Measurements from ENCODE around the gene ERCC6L2. TPM values are rescaled to one million over a fixed set of nuclear protein-coding genes. Genes with fewer than 3 reads are reported as not detected.

Gene ERCC6L2
- total and polyA plus RNA-seq, 2 of the 4 experiments (the other 2 are of a cell fraction): 13.0 to 67.6 TPM

DNA sequence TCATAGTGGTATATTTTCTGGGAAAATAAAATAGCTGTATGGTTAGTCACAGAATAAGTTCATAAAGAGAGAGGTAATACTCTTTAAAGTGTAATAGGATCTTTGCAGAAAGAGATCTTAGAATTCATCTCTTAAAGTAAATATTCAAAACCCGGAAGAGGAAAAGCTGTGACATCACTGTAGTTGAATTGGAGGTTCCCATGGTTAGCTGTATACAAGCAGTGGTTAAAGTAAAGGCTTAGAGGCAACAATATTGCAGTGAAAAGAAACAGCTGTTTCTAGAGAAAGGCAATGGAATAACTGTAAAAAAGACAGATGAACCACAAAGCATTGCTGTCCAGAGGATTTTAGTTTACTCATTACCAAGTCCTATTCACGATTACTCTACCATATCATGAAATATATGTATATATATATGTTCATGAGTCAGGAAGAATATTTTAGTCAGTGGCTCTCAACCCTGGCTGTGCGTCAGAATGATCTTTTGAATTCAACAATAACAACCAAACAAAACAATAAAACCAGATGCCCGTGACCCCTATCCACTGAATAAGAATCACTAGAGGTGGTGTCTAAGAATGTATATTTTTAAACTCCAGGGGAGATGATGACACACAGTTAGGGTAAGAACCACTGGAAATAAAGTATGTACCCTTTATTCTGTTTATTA lies 4.7 kb downstream of the ERCC6L2 start:
- Histone ChIP-seq H3K14ac (replicated peaks; ENCODE audit: low read depth, low read length) (no peak overlapping the region), H3K56ac (ENCODE audit: extremely low read depth, insufficient read depth, low read length) (no peak overlapping the region), H3K18ac (ENCODE audit: low read depth, low read length) (no peak overlapping the region), H3K9me1 (ENCODE audit: insufficient read depth, low read length) (peaks cover 4% of the 10 kb centered on the region), H3K36me3 (ENCODE audit: control insufficient read depth, insufficient read depth, low read length) (peaks cover 11% of the 10 kb centered on the region), H3K9me3 (ENCODE audit: control insufficient read depth, insufficient read depth, low read length) (no peaks in the 10 kb centered on the region), H3K4me3 (ENCODE audit: insufficient read depth, low read depth, low read length) (no peak overlapping the region), H3K79me1 (ENCODE audit: low read depth in 1 of 2, low read length in 2 of 2) (peaks cover 20 to 30% of the 10 kb centered on the region in 2 experiments), H3K9ac (ENCODE audit: low read depth, low read length) (no peak overlapping the region), H2AK5ac (ENCODE audit: low read depth, low read length) (no peak overlapping the region), H4K91ac (ENCODE audit: insufficient read depth, low read depth, low read length) (no peak overlapping the region), H2BK5ac (ENCODE audit: low read depth, low read length, poor library complexity, severe bottlenecking) (peak overlapping the region; percentile 6), H3K23ac (ENCODE audit: low read depth, low read length) (no peak overlapping the region), H2AFZ (replicated peaks; ENCODE audit: low read length, poor library complexity) (no peak overlapping the region), H4K20me1 (ENCODE audit: insufficient read depth, low read length) (peaks cover 9% of the 10 kb centered on the region; the same call in 1 of the 2 replicates), H3K4me1 (ENCODE audit: control insufficient read depth, insufficient read depth, low read length) (no peaks in the 10 kb centered on the region; the same call in 1 of the 2 replicates), H3K27me3 (ENCODE audit: control insufficient read depth, insufficient read depth, low read length) (no peaks in the 10 kb centered on the region), H3K4ac (ENCODE audit: low read depth, low read length) (no peak overlapping the region), H2BK120ac (ENCODE audit: low read depth, low read length) (no peak overlapping the region), H2BK15ac (ENCODE audit: low read depth, low read length) (no peak overlapping the region), H4K5ac (ENCODE audit: low read depth, low read length) (no peak overlapping the region), H2AK9ac (replicated peaks; ENCODE audit: low read depth, low read length, poor library complexity) (no peak overlapping the region), H4K8ac (ENCODE audit: low read depth in 2 of 2, low read length in 2 of 2) (no peak overlapping the region), H3K27ac (ENCODE audit: insufficient read depth, low read length) (no peak overlapping the region), H2BK20ac (ENCODE audit: low read depth, low read length) (no peak overlapping the region), H3K4me2 (ENCODE audit: low read depth, low read length) (peak overlapping the region; percentile 44; the same call in 1 of the 2 replicates)
- intact Hi-C loops (cut with micrococcal nuclease) (no loop called here), in situ Hi-C loops (cut with MboI; ENCODE audit: low sequenced_read_pairs) (no loop called here), dilution Hi-C loops (cut with HindIII; ENCODE audit: low sequenced_read_pairs, unreplicated experiment) (no loop called here)
- ATAC-seq (ENCODE audit: low read depth): peak; percentile 15
- CTCF ChIA-PET: no interaction called here
- POLR2A ChIA-PET (ENCODE audit: unreplicated experiment): no interaction called here
- no TSS peak for BruUV-seq (replicated peaks)
- no CpG with 5 or more reads among the region's 4 CpGs for WGBS, 2 experiments (ENCODE audit: extremely low coverage in 2 of 2, insufficient read length in 1 of 2)
- TF ChIP-seq FOS (IDR thresholded peaks at IDR 0.05; ENCODE audit: low read depth, low read length) (peak; percentile 3; the same call in 1 of the 2 replicates), MAFK (IDR thresholded peaks at IDR 0.05; ENCODE audit: low read depth, low read length) (no peak), BHLHE40 (IDR thresholded peaks at IDR 0.05; ENCODE audit: low read depth, low read length) (peak; percentile 25; the same call in 1 of the 2 replicates), MAZ (IDR thresholded peaks at IDR 0.05; ENCODE audit: borderline replicate concordance, low read depth, low read length) (no peak), RAD21 (IDR thresholded peaks at IDR 0.05; ENCODE audit: low read length) (no peak), SMC3 (IDR thresholded peaks at IDR 0.05; ENCODE audit: low read depth, low read length) (no peak; the same call in 1 of the 2 replicates), CHD1 (IDR thresholded peaks at IDR 0.05; ENCODE audit: low read depth, low read length) (no peak), NFE2L2 (IDR thresholded peaks at IDR 0.05; ENCODE audit: low read depth, low read length) (no peak), RCOR1 (IDR thresholded peaks at IDR 0.05; ENCODE audit: insufficient replicate concordance, low read length) (no peak), CEBPB (IDR thresholded peaks at IDR 0.05; ENCODE audit: low read depth, low read length) (0 out of 2 replicates have a peak, but pooled peaks have one; percentile 8), POLR2A (IDR thresholded peaks at IDR 0.05; ENCODE audit: low read depth, low read length) (no peak)
- TF ChIP-seq, protein P1, sequence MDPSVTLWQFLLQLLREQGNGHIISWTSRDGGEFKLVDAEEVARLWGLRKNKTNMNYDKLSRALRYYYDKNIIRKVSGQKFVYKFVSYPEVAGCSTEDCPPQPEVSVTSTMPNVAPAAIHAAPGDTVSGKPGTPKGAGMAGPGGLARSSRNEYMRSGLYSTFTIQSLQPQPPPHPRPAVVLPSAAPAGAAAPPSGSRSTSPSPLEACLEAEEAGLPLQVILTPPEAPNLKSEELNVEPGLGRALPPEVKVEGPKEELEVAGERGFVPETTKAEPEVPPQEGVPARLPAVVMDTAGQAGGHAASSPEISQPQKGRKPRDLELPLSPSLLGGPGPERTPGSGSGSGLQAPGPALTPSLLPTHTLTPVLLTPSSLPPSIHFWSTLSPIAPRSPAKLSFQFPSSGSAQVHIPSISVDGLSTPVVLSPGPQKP (IDR thresholded peaks at IDR 0.05; ENCODE audit: borderline replicate concordance, low read depth, low read length): no peak
- peak; percentile 95 for DNase-seq
